Thyroid gland (tissue), 4 donors: Measurements from ENCODE around the gene HMGB4.

Experiments
- POLR2A ChIP-seq, 2 donors: fragments of 450-650 bp; IDR thresholded peaks; one replicate each; pipeline ENCODE4 v1.6.1; 2017; ENCODE audit warnings: antibody characterized with exemption in 2 of 2, mild to moderate bottlenecking in 2 of 2, moderate library complexity in 1 of 2
- TF ChIP-seq, protein P1 (sequence below), 6 experiments: fragments of 200-600 bp in 3 of 6; fragments of 450-650 bp in 3 of 6; sonication (generic) in 3 of 6; IDR thresholded peaks; one replicate each; pipeline ENCODE4 v1.5.1; 2016 to 2019; ENCODE audit warnings: antibody characterized with exemption in 6 of 6, mild to moderate bottlenecking in 2 of 6, inconsistent platforms in 1 of 6, moderate library complexity in 1 of 6

- TF ChIP-seq, protein P1, sequence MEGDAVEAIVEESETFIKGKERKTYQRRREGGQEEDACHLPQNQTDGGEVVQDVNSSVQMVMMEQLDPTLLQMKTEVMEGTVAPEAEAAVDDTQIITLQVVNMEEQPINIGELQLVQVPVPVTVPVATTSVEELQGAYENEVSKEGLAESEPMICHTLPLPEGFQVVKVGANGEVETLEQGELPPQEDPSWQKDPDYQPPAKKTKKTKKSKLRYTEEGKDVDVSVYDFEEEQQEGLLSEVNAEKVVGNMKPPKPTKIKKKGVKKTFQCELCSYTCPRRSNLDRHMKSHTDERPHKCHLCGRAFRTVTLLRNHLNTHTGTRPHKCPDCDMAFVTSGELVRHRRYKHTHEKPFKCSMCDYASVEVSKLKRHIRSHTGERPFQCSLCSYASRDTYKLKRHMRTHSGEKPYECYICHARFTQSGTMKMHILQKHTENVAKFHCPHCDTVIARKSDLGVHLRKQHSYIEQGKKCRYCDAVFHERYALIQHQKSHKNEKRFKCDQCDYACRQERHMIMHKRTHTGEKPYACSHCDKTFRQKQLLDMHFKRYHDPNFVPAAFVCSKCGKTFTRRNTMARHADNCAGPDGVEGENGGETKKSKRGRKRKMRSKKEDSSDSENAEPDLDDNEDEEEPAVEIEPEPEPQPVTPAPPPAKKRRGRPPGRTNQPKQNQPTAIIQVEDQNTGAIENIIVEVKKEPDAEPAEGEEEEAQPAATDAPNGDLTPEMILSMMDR (IDR thresholded peaks at IDR 0.05): no peak
- no peak for TF ChIP-seq POLR2A (IDR thresholded peaks at IDR 0.05)
Measured at GRCh38 chr1:33836911-33837310, 27.0 kb upstream of the HMGB4 start.
